ENCODE results near the gene ATXN1. TPM values are rescaled to one million over a fixed set of nuclear protein-coding genes. Genes with fewer than 3 reads are reported as not detected.

The ATXN1 gene
- total RNA-seq, 1 experiment from 2014 or later: 25.6 TPM

GRCh38 chr6:16277101-16277981 lies 483.9 kb downstream of the ATXN1 start:
- intact Hi-C loops (cut with micrococcal nuclease; ENCODE audit: unreplicated experiment): no loop called here
- DNase-seq (ENCODE audit: low spot score): peak; percentile 80
- CTCF ChIA-PET: interaction anchor here (0.7 kb wide), 1 partner anchor 9 kb away, joined by 3 read pairs; no protein-coding TSS in a partner anchor
- no peaks in the 10 kb centered on the region for H3K9me3 ChIP-seq (ENCODE audit: low read depth, low read length, poor library complexity, severe bottlenecking)
- POLR2A ChIA-PET (ENCODE audit: low non-redundant PET): no interaction called here
- no TSS peak for BruUV-seq (replicated peaks)
- peaks cover 8% of the 10 kb centered on the region for H3K4me1 ChIP-seq (ENCODE audit: insufficient read depth, low read length, poor library complexity, severe bottlenecking)
- H3K27ac ChIP-seq (ENCODE audit: low read depth, low read length, poor library complexity, severe bottlenecking): no peak overlapping the region
- no peaks in the 10 kb centered on the region for H3K36me3 ChIP-seq (ENCODE audit: insufficient read depth, low read length, poor library complexity, severe bottlenecking)
- H3K27me3 ChIP-seq (replicated peaks; ENCODE audit: insufficient read depth, low read depth, low read length, poor library complexity): no peaks in the 10 kb centered on the region
- H3K4me3 ChIP-seq (ENCODE audit: low read depth, low read length, poor library complexity, severe bottlenecking): no peak overlapping the region
- TF ChIP-seq CTCF (conservative IDR thresholded peaks at IDR 0.05; ENCODE audit: low read depth, low read length) (peak; percentile 50), EZH2 (IDR thresholded peaks at IDR 0.05; ENCODE audit: borderline replicate concordance, low read depth, low read length, poor library complexity, severe bottlenecking) (no peak)

DNA sequence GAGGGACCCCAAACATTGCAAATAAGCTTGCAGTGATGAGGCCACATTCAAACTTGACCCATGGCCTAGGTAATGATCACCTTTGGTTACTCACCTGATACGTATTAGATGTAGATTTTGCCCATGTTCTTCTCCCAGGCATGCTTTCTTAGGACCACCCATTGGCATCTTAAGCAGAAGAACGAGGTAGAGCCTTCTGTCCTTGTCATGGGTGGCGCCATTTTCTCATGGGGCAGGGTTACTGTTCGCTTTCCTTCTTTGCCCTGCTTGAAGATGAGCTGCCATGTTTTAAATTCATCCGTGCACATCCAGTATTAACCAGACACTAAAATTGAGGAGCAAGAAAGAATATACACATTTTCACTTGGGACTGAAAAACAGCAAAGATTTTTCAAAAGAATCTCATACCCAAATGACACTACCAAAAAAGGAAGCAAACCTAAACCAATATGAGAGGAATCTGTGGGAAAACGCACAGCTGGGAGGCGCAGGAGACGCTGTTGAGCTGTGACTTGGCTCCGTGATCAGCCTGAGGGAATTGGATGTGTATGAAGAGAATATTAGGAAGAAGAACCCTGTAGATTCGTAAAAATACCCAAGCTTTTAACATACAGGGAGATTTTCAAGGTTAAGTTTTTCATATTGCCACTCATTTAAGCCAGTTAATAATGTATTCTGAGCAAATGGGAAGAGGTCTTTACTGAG lies 486.2 kb downstream of the ATXN1 start:
- no TSS peak for BruUV-seq (replicated peaks)
- no peak overlapping the region for H3K4me3 ChIP-seq (ENCODE audit: low read depth, low read length, poor library complexity, severe bottlenecking)
- no peak overlapping the region for H3K27ac ChIP-seq (ENCODE audit: low read depth, low read length, poor library complexity, severe bottlenecking)
- POLR2A ChIA-PET (ENCODE audit: low non-redundant PET): interaction anchor here (0.6 kb wide), 1 partner anchor 9 kb away, joined by 5 read pairs; no protein-coding TSS in a partner anchor
- H3K9me3 ChIP-seq (ENCODE audit: low read depth, low read length, poor library complexity, severe bottlenecking): no peaks in the 10 kb centered on the region
- no peak for DNase-seq (ENCODE audit: low spot score)
- peaks cover 8% of the 10 kb centered on the region for H3K4me1 ChIP-seq (ENCODE audit: insufficient read depth, low read length, poor library complexity, severe bottlenecking)
- intact Hi-C loops (cut with micrococcal nuclease; ENCODE audit: unreplicated experiment): no loop called here
- CTCF ChIA-PET: no interaction called here
- H3K36me3 ChIP-seq (ENCODE audit: insufficient read depth, low read length, poor library complexity, severe bottlenecking): no peaks in the 10 kb centered on the region
- no peaks in the 10 kb centered on the region for H3K27me3 ChIP-seq (replicated peaks; ENCODE audit: insufficient read depth, low read depth, low read length, poor library complexity)
- TF ChIP-seq CTCF (conservative IDR thresholded peaks at IDR 0.05; ENCODE audit: low read depth, low read length) (no peak), EZH2 (IDR thresholded peaks at IDR 0.05; ENCODE audit: borderline replicate concordance, low read depth, low read length, poor library complexity, severe bottlenecking) (no peak)

DNA sequence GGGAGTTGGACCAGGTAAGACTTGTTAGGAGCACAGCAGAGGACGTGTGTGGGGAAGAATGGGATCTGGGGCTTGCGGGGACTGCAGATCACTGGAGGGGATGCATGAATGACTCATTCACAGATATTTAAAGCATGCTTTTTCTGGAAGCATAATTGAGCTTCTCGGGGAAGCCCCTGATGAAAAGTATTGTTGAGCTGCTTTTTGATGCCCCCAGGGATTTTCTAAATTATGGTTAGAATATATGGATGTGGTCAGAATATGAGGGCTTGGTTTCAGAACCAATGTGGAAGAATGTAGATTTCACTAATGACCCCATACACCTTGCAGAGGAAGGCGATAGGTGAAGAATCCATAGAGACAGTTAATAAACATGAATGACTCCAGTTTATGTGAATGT lies 486.8 kb downstream of the ATXN1 start:
- no peak overlapping the region for H3K4me3 ChIP-seq (ENCODE audit: low read depth, low read length, poor library complexity, severe bottlenecking)
- H3K27ac ChIP-seq (ENCODE audit: low read depth, low read length, poor library complexity, severe bottlenecking): no peak overlapping the region
- no peaks in the 10 kb centered on the region for H3K36me3 ChIP-seq (ENCODE audit: insufficient read depth, low read length, poor library complexity, severe bottlenecking)
- no peak for TF ChIP-seq CTCF (conservative IDR thresholded peaks at IDR 0.05; ENCODE audit: low read depth, low read length)
- no peak for TF ChIP-seq EZH2 (IDR thresholded peaks at IDR 0.05; ENCODE audit: borderline replicate concordance, low read depth, low read length, poor library complexity, severe bottlenecking)
- ChIA-PET CTCF (no interaction called here), POLR2A (ENCODE audit: low non-redundant PET) (no interaction called here)
- DNase-seq (ENCODE audit: low spot score): no peak
- no peaks in the 10 kb centered on the region for H3K9me3 ChIP-seq (ENCODE audit: low read depth, low read length, poor library complexity, severe bottlenecking)
- H3K27me3 ChIP-seq (replicated peaks; ENCODE audit: insufficient read depth, low read depth, low read length, poor library complexity): no peaks in the 10 kb centered on the region
- intact Hi-C loops (cut with micrococcal nuclease; ENCODE audit: unreplicated experiment): no loop called here
- peaks cover 8% of the 10 kb centered on the region for H3K4me1 ChIP-seq (ENCODE audit: insufficient read depth, low read length, poor library complexity, severe bottlenecking)
- BruUV-seq (replicated peaks): no TSS peak
